A673 (cell line): ENCODE results near the gene FAM168A.

Experiments
- EZH2 ChIP-seq: fragments of 200-600 bp; sonication (generic); IDR thresholded peaks from 2 replicates; pipeline ENCODE4 v1.6.1; 2017; ENCODE audit warnings: borderline replicate concordance, low read depth, mild to moderate bottlenecking, mixed read lengths, antibody characterized with exemption, low read length; ENCODE audit not compliant: poor library complexity, severe bottlenecking
- TF ChIP-seq, protein P1 (sequence below): fragments of 300-800, 200-600 bp; sonication (generic); conservative IDR thresholded peaks from 2 replicates; pipeline ENCODE4 v1.5.1; 2017; ENCODE audit warnings: low read depth, mild to moderate bottlenecking, antibody characterized with exemption, low read length, moderate library complexity, mixed read lengths

DNA sequence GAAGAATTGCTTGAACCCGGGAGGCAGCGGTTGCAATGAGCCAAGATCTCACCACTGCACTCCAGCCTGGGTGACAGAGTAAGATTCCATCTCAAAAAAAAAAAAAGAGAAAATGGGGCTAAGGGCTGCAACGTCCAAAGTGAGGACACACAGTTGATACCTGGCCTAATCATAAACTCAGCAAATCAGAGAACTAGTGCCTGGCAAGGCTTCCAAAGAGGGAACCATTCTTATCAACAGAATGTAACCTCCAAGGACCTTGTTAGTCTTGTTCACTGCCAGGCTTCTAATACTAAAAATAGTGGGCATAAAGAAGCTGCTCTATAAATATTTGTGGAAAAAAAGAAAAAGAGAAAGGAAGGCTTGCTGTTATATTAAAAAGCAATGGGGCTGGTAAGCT, 42.3 kb downstream of the FAM168A start:
- TF ChIP-seq, protein P1, sequence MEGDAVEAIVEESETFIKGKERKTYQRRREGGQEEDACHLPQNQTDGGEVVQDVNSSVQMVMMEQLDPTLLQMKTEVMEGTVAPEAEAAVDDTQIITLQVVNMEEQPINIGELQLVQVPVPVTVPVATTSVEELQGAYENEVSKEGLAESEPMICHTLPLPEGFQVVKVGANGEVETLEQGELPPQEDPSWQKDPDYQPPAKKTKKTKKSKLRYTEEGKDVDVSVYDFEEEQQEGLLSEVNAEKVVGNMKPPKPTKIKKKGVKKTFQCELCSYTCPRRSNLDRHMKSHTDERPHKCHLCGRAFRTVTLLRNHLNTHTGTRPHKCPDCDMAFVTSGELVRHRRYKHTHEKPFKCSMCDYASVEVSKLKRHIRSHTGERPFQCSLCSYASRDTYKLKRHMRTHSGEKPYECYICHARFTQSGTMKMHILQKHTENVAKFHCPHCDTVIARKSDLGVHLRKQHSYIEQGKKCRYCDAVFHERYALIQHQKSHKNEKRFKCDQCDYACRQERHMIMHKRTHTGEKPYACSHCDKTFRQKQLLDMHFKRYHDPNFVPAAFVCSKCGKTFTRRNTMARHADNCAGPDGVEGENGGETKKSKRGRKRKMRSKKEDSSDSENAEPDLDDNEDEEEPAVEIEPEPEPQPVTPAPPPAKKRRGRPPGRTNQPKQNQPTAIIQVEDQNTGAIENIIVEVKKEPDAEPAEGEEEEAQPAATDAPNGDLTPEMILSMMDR: no peak
- no peak for TF ChIP-seq EZH2
